PFSK-1 (cell line): ENCODE data around the gene MYO1D.
A peak's percentile ranks its signal among the peaks of the same experiment; 100 is the strongest.

Experiments used
- FOXP2 ChIP-seq: optimal IDR thresholded peaks from 2 replicates; pipeline ENCODE3; 2011; ENCODE audit warnings: borderline replicate concordance, control low read depth, inconsistent platforms; ENCODE audit not compliant: insufficient read depth; ENCODE audit errors: extremely low read length, extremely low read depth
- POLR2AphosphoS5 ChIP-seq: IDR thresholded peaks from 2 replicates; pipeline ENCODE4 v1.6.1; 2012; ENCODE audit warnings: low read depth, mild to moderate bottlenecking, control low read depth, low read length, moderate library complexity
- REST ChIP-seq, 2 experiments: IDR thresholded peaks; 2 replicates each; pipeline versions ENCODE4 v1.6.1 to v1.8.0; 2011 to 2012; ENCODE audit warnings: low read depth in 2 of 2, low read length in 2 of 2, control low read depth in 1 of 2, inconsistent platforms in 1 of 2, mild to moderate bottlenecking in 1 of 2, moderate library complexity in 1 of 2; ENCODE audit not compliant: insufficient read depth in 1 of 2
- SIN3A ChIP-seq: IDR thresholded peaks from 2 replicates; pipeline ENCODE4 v1.6.1; 2012; ENCODE audit warnings: mild to moderate bottlenecking, low read length, moderate library complexity, borderline replicate concordance; ENCODE audit not compliant: insufficient read depth
- TAF1 ChIP-seq: IDR thresholded peaks from 2 replicates; pipeline ENCODE4 v1.6.1; 2012; ENCODE audit warnings: low read length, control low read depth, borderline replicate concordance; ENCODE audit not compliant: insufficient read depth

MYO1D gene

DNA sequence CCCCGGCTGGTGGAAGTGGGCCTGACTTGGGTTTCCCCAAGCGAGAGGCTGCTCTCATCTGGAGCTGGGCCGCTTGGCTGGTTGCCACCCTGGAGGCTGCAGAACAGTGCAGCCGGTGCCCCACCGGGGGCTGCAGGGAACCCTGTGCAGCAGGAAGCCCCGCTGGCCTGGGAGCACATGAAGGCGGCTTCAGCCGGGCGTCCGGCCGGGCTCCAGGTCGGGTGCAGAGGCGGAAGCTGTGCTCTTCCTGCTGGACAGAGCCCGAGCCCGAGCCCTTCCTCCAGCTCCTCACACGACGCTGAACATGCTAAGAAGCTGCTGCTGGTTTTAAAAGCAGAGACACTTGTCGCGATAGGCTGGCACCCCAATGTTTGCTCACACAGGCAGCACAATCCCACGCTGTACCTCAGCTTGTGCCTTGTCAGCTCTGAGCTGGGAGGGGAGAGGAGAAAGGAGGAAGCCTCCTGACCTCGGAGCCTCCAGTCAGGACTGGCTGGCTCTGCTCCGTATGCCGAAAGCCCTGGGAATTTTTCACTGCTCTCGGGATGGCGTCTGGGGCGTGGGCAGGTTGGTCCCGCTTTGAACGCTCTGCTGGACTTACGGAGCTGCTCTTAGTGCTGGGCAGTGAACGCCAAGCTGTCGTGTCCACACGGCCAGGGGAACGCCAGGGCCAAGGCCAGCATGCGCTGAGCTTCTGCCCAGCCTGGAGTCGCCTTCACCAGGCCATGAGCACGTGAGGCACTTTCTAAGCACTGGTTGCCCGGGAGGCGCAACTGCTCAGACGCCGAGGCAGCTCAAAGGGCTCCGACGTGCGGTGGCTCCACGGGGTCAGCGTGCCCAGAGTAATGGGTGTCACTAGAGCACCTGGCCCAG, 381.3 kb downstream of the MYO1D start:
- TF ChIP-seq REST (IDR thresholded peaks at IDR 0.05; ENCODE audit: insufficient read depth in 1 of 2, low read depth in 2 of 2, low read length in 2 of 2), result peak in 1 of 2 experiments; percentile 37; a peak in 1 of 4 replicates
- TF ChIP-seq SIN3A, result no peak

- TF ChIP-seq SIN3A, result no peak
- TF ChIP-seq TAF1, result no peak
- no peak for TF ChIP-seq REST (IDR thresholded peaks at IDR 0.05; ENCODE audit: insufficient read depth in 1 of 2, low read depth in 2 of 2, low read length in 2 of 2)
- no peak for TF ChIP-seq POLR2AphosphoS5
- no peak for TF ChIP-seq FOXP2
Observed at GRCh38 chr17:32494621-32495358, 382.1 kb downstream of the MYO1D start.

DNA sequence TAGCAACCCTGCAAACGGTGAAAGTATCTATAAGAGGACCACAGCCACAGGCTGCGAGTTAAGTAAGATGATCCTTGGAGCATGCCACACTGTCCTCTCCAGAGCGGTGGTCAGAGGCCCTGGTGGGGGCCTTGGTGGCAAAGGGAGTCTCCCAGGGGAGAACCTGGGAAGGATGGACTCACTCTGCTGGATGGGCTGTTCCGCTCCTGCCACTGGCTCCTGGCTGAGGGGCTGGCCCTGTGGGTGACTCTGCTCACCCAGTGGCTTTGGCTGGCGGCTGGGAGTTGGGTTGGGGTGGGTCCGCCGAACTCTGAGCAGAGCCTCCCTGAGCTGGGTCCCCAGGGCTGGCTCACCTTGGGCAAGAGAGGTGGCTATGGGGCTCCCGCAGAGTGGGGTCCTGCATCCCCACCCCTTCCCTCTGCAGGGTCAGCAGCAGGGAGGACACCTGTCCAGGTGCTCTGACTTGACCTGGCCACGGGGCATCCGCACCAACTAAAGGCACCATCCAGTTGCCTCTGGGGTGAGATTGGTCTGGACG, 382.9 kb downstream of the MYO1D start:
- no peak for TF ChIP-seq POLR2AphosphoS5
- TF ChIP-seq REST (IDR thresholded peaks at IDR 0.05; ENCODE audit: insufficient read depth in 1 of 2, low read depth in 2 of 2, low read length in 2 of 2), result no peak
- no peak for TF ChIP-seq SIN3A
- no peak for TF ChIP-seq TAF1
- no peak for TF ChIP-seq FOXP2

GRCh38 chr17:32493571-32493970, 383.4 kb downstream of the MYO1D start:
- TF ChIP-seq POLR2AphosphoS5 (no peak), FOXP2 (no peak), TAF1 (no peak), REST (IDR thresholded peaks at IDR 0.05; ENCODE audit: insufficient read depth in 1 of 2, low read depth in 2 of 2, low read length in 2 of 2) (no peak), SIN3A (no peak)
